ENCODE measurements around the gene CYB5B. TPM values are rescaled to one million over a fixed set of nuclear protein-coding genes. Genes with fewer than 3 reads are reported as not detected.
"Not testable (repeated sequence)": the region's sequence is repeated elsewhere in the genome, so short reads cannot be mapped to it uniquely, and the experiment has no call there.

Gene CYB5B
- total RNA-seq, 1 donor from 2014 or later: 104 TPM

DNA sequence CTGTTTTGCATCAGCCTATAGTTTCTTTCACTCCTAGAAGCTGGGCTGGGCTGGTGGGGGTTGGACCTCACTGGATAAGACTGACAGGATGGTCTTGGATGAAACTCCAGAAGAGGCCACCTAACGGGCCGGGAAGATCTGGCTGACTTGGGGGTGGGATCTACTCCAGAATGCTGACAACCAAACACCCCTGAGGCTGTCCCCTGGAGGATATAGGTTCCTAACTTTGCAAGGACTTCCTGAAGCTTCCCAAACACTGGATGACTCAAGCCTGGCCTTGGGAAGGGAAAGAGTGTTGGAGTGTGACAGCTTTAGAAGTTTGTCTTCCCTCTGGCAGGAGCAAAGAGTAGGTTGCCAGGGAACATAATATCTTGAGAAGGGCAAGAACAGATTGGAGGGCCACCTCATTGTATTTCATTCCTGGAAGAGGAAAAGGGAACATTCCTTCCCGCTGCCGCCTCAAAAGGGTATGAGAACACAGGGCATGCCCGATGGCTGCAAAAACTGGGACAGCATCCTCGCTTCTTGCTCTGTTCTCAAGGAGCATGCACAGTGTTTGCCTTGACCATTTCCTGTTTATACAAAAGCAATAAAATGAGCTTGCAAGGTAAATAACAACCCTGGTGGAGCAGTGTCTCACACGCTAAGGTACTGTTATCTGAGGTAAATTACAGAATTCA is 6.8 kb upstream of the CYB5B start:
- H3K27ac Mint-ChIP-seq: no peak overlapping the region
- no peak for DNase-seq (ENCODE audit: low spot score, unreplicated experiment)
- no peaks in the 10 kb centered on the region for H3K9me3 Mint-ChIP-seq (ENCODE audit: low read depth)
- H3K27me3 Mint-ChIP-seq: no peaks in the 10 kb centered on the region
- H3K4me1 Mint-ChIP-seq (ENCODE audit: low read depth): peaks cover 6% of the 10 kb centered on the region
- no peak overlapping the region for H3K4me3 Mint-ChIP-seq (ENCODE audit: low read depth)
- TF ChIP-seq, protein P1, sequence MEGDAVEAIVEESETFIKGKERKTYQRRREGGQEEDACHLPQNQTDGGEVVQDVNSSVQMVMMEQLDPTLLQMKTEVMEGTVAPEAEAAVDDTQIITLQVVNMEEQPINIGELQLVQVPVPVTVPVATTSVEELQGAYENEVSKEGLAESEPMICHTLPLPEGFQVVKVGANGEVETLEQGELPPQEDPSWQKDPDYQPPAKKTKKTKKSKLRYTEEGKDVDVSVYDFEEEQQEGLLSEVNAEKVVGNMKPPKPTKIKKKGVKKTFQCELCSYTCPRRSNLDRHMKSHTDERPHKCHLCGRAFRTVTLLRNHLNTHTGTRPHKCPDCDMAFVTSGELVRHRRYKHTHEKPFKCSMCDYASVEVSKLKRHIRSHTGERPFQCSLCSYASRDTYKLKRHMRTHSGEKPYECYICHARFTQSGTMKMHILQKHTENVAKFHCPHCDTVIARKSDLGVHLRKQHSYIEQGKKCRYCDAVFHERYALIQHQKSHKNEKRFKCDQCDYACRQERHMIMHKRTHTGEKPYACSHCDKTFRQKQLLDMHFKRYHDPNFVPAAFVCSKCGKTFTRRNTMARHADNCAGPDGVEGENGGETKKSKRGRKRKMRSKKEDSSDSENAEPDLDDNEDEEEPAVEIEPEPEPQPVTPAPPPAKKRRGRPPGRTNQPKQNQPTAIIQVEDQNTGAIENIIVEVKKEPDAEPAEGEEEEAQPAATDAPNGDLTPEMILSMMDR (IDR thresholded peaks at IDR 0.05; ENCODE audit: unreplicated experiment): no peak
- no peaks in the 10 kb centered on the region for H3K36me3 Mint-ChIP-seq (ENCODE audit: insufficient read depth)

DNA sequence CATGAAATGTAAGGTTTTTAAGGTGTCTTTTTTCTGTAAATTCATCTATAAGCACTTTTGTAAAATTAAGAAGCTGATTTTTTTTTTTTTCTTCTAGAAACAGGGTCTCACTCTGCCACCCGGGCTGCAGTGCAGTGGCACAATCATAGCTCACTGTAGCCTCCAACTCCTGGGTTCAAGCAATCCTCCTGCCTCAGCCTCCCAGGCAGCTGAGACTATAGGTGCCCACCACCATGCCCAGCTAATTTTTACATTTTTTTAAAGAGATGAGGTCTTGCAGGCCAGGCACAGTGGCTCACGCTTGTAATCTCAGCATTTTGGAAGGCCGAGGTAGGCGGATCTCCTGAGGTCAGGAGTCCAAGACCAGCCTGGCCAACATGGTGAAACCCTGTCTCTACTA is 4.5 kb upstream of the CYB5B start:
- Mint-ChIP-seq H3K9me3 (ENCODE audit: low read depth) (no peaks in the 10 kb centered on the region), H3K4me3 (ENCODE audit: low read depth) (no peak overlapping the region), H3K36me3 (ENCODE audit: insufficient read depth) (peaks cover 2% of the 10 kb centered on the region), H3K4me1 (ENCODE audit: low read depth) (peaks cover 9% of the 10 kb centered on the region), H3K27ac (no peak overlapping the region), H3K27me3 (no peaks in the 10 kb centered on the region)
- TF ChIP-seq, protein P1 (IDR thresholded peaks at IDR 0.05; ENCODE audit: unreplicated experiment): no peak
- no peak for DNase-seq (ENCODE audit: low spot score, unreplicated experiment)

DNA sequence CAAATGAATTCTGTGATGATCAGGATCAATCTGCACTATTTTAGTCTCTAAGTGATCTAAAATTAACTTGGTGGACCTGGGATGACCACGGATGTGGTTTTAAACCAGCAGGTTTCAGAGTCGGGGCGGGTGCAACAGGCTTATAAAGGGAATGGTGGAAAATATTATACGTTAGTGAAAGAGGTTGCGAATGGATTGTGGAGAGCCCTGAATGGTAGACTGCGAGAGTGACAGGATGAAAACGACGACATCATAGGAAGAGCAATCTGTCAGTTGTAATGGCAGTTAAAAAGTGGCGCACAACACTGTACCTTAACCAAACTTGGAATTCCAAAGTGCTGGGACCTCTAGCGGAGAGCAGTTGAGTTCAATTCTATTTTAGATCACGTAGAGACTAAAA is 1.2 kb upstream of the CYB5B start:
- Mint-ChIP-seq H3K9me3 (ENCODE audit: low read depth) (no peaks in the 10 kb centered on the region), H3K4me1 (ENCODE audit: low read depth) (peaks cover 10% of the 10 kb centered on the region), H3K4me3 (ENCODE audit: low read depth) (peak overlapping the region; percentile 7), H3K27me3 (no peaks in the 10 kb centered on the region), H3K36me3 (ENCODE audit: insufficient read depth) (peaks cover 12% of the 10 kb centered on the region), H3K27ac (no peak overlapping the region)
- DNase-seq (ENCODE audit: low spot score, unreplicated experiment): no peak
- TF ChIP-seq, protein P1 (IDR thresholded peaks at IDR 0.05; ENCODE audit: unreplicated experiment): no peak

DNA sequence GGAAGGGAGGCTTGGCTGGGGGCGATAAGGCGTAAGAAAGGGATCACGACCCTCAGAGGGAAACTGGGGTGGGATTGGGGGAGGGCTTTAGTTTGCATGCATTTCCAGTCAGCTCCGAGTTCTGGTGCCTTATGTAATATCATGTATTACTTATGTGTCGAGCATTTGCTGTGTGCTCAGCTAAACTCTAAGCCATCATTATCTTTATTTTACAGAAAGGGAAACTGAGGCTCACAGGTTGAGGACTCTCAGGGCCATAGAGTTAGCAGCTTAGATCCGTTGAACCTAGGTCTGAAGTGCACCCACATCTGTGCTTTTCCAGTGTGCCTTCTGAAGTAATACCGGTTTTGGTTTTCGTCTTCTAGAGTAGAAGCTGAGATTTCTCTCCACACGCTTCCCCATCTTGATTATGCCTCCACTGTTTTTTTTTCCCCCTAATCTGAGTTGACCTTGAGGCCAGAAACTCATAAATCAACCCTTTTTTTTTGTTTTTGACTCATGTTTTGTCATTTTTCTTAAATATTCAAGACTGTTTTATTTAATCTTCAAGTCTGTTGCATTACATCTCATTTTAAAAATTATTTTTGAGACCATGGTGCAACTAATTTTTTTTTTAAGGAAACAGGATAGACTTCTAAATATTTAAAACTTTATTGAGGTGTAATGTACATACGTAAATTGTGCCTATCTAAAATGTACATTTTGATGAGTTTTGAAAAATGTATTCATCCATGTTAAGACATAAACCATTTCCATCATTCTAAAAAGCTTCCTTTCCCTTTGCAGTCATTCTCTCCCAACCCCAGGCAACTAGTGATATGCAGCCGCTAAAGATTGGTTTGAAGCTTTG is 741 bp downstream of the CYB5B start:
- Mint-ChIP-seq H3K4me1 (ENCODE audit: low read depth) (peaks cover 10% of the 10 kb centered on the region), H3K27me3 (no peaks in the 10 kb centered on the region), H3K36me3 (ENCODE audit: insufficient read depth) (peaks cover 30% of the 10 kb centered on the region), H3K27ac (peak overlapping the region; percentile 97), H3K9me3 (ENCODE audit: low read depth) (peaks cover 8% of the 10 kb centered on the region), H3K4me3 (ENCODE audit: low read depth) (peak overlapping the region; percentile 99)
- TF ChIP-seq, protein P1 (IDR thresholded peaks at IDR 0.05; ENCODE audit: unreplicated experiment): no peak
- no peak for DNase-seq (ENCODE audit: low spot score, unreplicated experiment)

DNA sequence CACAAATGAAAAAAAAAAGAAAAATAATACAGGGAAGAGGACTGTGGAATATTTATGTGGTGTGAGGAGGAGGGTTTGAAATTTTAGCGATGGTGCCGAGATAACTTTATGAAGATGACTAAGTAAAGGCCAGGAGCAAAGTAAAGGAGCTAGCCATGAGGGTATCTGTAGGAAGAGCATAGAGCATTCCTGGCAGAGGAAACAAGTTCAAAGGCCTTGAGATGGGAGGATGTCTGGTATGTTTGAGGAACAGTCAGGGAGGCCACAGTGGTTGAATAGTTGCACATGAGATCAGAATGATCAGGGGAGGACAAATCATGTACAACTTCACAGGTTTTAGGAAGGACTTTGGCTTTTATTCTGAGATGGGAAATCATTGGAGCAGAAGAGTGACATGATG is 4.2 kb downstream of the CYB5B start:
- H3K27ac Mint-ChIP-seq: no peak overlapping the region
- H3K27me3 Mint-ChIP-seq: no peaks in the 10 kb centered on the region
- peaks cover 8% of the 10 kb centered on the region for H3K9me3 Mint-ChIP-seq (ENCODE audit: low read depth)
- TF ChIP-seq, protein P1 (IDR thresholded peaks at IDR 0.05; ENCODE audit: unreplicated experiment): no peak
- H3K4me1 Mint-ChIP-seq (ENCODE audit: low read depth): peaks cover 10% of the 10 kb centered on the region
- no peak for DNase-seq (ENCODE audit: low spot score, unreplicated experiment)
- H3K4me3 Mint-ChIP-seq (ENCODE audit: low read depth): no peak overlapping the region
- peaks cover 41% of the 10 kb centered on the region for H3K36me3 Mint-ChIP-seq (ENCODE audit: insufficient read depth)

DNA sequence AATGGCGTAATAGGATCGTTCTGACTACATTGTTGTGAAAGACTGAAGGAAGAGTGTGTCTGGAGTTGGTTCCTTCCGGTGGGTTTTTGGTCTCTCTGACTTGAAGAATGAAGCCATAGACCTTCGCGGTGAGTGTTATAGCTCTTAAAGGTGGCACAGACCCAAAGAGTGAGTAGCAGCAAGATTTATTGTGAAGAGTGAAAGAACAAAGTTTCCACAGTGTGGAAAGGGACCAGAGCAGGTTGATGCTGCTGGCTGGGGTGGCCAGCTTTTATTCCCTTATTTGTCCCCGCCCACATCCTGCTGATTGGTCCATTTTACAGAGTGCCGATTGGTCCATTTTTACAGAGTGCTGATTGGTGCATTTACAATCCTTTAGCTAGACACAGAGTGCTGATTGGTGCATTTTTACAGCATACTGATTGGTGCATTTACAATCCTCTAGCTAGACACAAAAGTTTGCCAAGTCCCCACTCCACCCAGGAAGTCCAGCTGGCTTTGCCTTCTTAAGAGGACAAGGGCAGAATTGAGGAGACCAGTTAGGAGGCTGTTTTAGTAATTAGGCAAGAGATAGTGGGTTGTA is 4.7 kb downstream of the CYB5B start:
- peaks cover 12% of the 10 kb centered on the region for H3K4me1 Mint-ChIP-seq (ENCODE audit: low read depth)
- not testable (repeated sequence) for H3K27me3 Mint-ChIP-seq; DNase-seq (ENCODE audit: low spot score, unreplicated experiment); H3K9me3 Mint-ChIP-seq (ENCODE audit: low read depth); H3K27ac Mint-ChIP-seq; H3K4me3 Mint-ChIP-seq (ENCODE audit: low read depth)
- peaks cover 43% of the 10 kb centered on the region for H3K36me3 Mint-ChIP-seq (ENCODE audit: insufficient read depth)
